K562 treated with DMSO at 1 percent for 24 hours (cell line): ENCODE measurements around the gene YPEL3. TPM values are rescaled to one million over a fixed set of nuclear protein-coding genes. Genes with fewer than 3 reads are reported as not detected.

ENCODE experiments used
- total RNA-seq: library from RNA; unstranded; fragments of 300-600 nt; gene quantifications from 2 replicates; pipeline ENCODE4 v1.2.3, GENCODE V29; 2022; ENCODE audit warnings: low read depth; ENCODE audit not compliant: insufficient read depth

Gene YPEL3
- 136 and 153 TPM in 2 replicates for total RNA-seq

GRCh38 chr16:30096105-30096861 is at the start of gene YPEL3:
Gene YPEL3 (minus strand): TSS chr16:30096213. CDS start chr16:30095482, 731 bp downstream.

GRCh38 chr16:30113031-30113710 is 17.2 kb upstream of the YPEL3 start, which contains the start of gene GDPD3:
Gene GDPD3 (minus strand): TSS chr16:30113537. CDS start chr16:30113478, 59 bp downstream.

GRCh38 chr16:30091474-30092372 is 4.3 kb downstream of the YPEL3 start, which contains the start of gene TBX6:
Gene TBX6 (minus strand): TSS chr16:30091924. CDS start chr16:30091193, 731 bp downstream.

GRCh38 chr16:30075503-30076275 is 20.3 kb downstream of the YPEL3 start, which contains the start of gene PPP4C:
Gene PPP4C (plus strand): TSS chr16:30075994. CDS start chr16:30076378, 384 bp downstream.

GRCh38 chr16:30065102-30065942 is 30.7 kb downstream of the YPEL3 start, which contains the start of gene ALDOA:
Gene ALDOA (plus strand): TSS chr16:30065760. CDS start chr16:30066898, 1,138 bp downstream.

Other genes with a start within 250 kb of the YPEL3 start
- gene CDIPT, start 233.0 kb downstream of the YPEL3 start, total RNA-seq: 122 and 127 TPM in 2 replicates
- gene SEZ6L2, start 196.7 kb downstream of the YPEL3 start, total RNA-seq: 5.3 and 5.8 TPM in 2 replicates
- gene ASPHD1, start 195.7 kb downstream of the YPEL3 start, total RNA-seq: not detected in 2 replicates
- 54.5 and 59.9 TPM in 2 replicates for gene KCTD13, start 170.0 kb downstream of the YPEL3 start, total RNA-seq
- 166 and 175 TPM in 2 replicates for gene TMEM219, start 134.1 kb downstream of the YPEL3 start, total RNA-seq
- gene TAOK2, start 122.3 kb downstream of the YPEL3 start, total RNA-seq: 72.9 and 76.9 TPM in 2 replicates
- 39.9 and 49.8 TPM in 2 replicates for gene HIRIP3, start 100.6 kb downstream of the YPEL3 start, total RNA-seq
- gene INO80E, start 100.0 kb downstream of the YPEL3 start, total RNA-seq: 122 and 141 TPM in 2 replicates
- 2.0 and 3.4 TPM in 2 replicates for gene DOC2A, start 85.2 kb downstream of the YPEL3 start, total RNA-seq
- not detected in 2 replicates for gene C16orf92, start 73.0 kb downstream of the YPEL3 start, total RNA-seq
- 1.1 and 1.7 TPM in 2 replicates for gene TLCD3B, start 64.9 kb downstream of the YPEL3 start, total RNA-seq
- 2,402 and 2,593 TPM in 2 replicates for gene ALDOA, start 30.5 kb downstream of the YPEL3 start, total RNA-seq
- gene PPP4C, start 20.2 kb downstream of the YPEL3 start, total RNA-seq: 317 and 345 TPM in 2 replicates
- gene TBX6, start 4.3 kb downstream of the YPEL3 start, total RNA-seq: 0.20 and 0.37 TPM in 2 replicates
- 1.1 and 2.0 TPM in 2 replicates for gene GDPD3, start 17.3 kb upstream of the YPEL3 start, total RNA-seq
- gene MAPK3, start 27.0 kb upstream of the YPEL3 start, total RNA-seq: 68.6 and 68.7 TPM in 2 replicates
- gene CORO1A, start 87.4 kb upstream of the YPEL3 start, total RNA-seq: 61.6 and 77.8 TPM in 2 replicates
- 55.1 and 63.9 TPM in 2 replicates for gene BOLA2B, start 97.5 kb upstream of the YPEL3 start, total RNA-seq
- gene SLX1A, start 97.7 kb upstream of the YPEL3 start, total RNA-seq: 90.4 and 95.5 TPM in 2 replicates
- gene SULT1A3, start 103.0 kb upstream of the YPEL3 start, total RNA-seq: 4.1 TPM in 1 of 2 replicates, not detected in the other
- gene NPIPB13, start 152.3 kb upstream of the YPEL3 start, total RNA-seq: 0.41 and 1.0 TPM in 2 replicates